DLD1 (cell line): ENCODE measurements around the gene AP2A2.

Experiments used
- in situ Hi-C: cut with HindIII; loops from 2 replicates; pipeline ENCODE4 v1.10.0; 2017; ENCODE audit warnings: low sequenced_read_pairs

Gene AP2A2

DNA sequence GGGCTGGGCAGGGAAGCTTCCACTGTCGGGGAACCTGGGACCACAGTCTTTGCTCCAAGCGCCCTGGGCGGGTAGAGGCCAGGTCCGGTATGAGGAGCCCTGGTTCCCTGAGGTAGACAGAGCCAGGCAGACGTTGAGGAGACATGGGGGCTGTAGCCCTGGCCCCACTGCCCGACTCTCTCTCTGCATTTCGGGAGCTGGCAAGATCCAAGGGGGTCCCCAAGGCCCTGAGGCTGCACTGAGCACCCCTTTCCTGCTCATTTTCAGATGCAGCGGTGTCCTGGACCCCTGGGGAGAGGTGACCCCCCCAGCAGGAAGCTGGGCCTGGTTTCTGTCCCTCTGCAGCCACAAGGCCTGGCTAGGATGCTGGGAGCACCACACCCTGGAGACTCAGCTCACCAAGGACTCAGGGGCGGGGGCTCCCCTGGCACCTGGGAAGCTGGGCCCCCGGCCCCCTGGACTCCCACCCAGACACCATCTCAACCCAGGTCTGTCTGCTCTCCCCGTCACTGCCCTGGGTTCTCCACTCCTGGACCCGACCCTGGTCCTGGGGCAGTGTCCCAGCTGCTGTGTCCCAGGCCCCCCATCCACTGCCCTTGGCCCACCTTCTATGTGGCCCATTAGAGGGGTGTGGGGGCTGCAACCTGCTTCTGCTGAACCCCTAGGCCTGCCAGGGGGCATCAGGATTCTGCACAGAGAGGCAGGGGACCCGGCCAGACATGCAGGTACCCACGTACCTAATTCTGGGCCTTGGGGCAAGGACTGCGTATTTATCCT lies 125.9 kb downstream of the AP2A2 start:
- in situ Hi-C loops: loop anchor here (5.0 to 10.0 kb wide), 2 partner anchors 144 to 483 kb away; no protein-coding TSS in a partner anchor

DNA sequence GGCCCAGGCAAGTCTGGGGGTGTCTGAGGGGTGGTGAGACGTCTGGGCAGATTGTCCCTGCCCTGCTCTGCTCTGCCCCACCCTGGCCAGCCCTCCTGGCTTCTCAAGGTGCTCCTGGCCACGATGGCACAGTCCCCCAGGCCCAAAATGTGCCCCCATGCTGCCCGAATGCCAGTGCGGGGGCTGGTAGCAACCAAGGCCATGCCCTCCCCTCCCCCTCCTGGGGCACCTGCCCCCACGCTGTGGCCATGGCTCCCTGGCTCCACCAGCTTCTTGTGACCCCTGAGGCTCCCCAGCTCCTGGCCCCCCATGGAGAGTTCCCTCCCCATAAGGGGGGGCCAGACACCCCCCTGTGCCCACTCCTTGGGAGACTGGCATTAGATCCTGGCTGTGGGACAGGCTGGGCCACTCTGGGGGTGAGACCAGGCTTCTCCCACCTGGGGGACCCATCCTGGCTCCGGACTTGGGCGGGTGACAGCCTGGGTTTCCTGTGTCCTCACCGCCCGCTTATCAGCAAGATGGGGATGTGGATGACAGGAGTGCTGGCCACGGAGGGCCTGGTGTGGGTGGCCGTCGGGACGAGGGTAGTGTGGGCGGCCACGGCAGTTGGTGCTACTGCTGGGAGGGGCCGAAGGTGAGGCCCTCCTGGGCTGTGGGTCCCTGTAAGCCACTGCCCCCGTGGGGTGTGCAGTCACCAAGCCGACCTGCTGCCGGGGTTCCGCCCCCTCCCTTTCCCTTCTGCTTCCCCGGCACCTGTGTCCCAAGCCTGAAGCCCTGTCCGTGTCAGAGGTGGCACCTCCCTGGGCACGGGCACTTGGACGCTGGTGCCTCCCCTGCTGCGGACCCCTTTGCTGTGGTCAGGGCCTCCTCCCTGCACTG lies 126.7 kb downstream of the AP2A2 start:
- in situ Hi-C loops: loop anchor here (5.0 to 10.0 kb wide), 2 partner anchors 145 to 482 kb away; no protein-coding TSS in a partner anchor

GRCh38 chr11:1053121-1053901 lies 127.6 kb downstream of the AP2A2 start:
- in situ Hi-C loops: loop anchor here (5.0 to 10.0 kb wide), 2 partner anchors 146 to 481 kb away; no protein-coding TSS in a partner anchor

DNA sequence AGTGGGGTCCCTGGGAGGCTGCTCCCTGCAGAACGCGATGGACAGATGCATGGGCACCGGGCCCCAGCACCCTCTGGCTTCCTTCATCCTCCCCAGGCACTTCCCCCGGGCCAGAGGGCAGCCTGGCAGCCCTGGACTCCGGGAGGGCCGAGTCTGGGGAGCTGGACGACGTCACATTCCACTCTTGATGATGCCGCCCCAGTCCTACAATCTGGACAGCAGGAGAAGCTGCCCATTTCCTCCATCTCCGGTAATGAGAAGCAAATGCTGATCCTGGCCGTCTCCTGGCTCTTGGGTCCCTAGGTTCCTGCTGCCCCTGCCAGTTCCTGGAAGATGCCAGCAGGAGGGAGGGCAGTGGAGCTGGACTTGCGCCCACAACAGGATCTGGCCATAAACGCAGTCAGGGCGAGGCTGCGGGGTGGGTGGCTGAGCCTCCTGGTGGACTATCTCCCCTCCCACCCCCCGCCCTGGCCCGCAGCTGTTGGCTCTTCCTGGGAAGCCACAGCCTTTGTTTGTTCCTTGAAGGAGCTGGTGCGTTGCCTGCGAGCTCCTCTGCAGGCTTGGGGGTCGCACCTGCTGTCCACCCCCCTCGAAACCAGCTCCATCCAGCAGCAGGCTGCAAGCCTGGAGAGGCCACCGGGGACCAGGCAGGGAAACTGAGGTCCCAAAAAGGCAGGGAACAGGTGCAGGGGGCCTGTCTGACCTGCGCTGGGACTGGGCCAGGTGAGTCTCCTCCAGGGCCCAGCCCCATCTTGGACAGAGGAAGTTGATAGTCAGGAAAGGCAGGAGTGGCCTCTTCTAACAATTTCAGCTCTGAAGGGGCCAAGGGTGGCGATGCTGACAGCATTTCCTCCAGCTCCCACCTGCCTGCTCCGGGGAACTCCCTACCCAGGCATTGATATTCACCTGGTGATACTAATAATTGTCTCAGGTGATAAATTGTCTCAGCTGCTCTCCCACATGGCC lies 128.8 kb downstream of the AP2A2 start:
- in situ Hi-C loops: loop anchor here (5.0 to 10.0 kb wide), 2 partner anchors 147 to 480 kb away; no protein-coding TSS in a partner anchor

DNA sequence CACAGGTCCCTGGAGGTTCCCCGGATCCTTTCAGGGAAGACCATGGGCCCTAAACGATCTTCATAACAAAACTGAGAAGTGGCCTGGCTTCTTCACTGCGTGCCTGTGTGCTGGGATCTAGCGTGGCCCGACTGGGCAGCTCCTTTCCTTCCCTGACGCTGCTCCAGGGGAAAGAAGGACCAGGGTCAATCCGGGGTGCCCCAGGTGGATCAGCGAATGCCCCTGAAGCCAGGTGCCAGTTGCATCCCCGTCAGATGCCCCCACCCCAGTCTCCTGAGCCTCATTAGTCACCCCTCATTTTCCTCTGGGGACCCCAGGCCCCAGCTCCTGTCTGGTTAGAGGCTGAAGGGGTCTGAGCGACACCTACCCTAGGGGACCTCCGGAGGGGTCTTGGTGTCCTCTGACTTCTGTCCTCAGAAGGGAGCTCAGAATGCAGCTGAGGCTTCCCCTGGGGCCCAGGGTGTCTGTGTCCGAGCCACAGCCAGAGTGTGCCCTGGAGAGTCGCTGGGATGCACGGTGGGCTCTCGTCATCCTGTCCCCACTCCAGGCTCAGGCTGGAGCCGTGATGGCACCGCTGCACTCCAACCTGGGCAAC lies 129.5 kb downstream of the AP2A2 start:
- in situ Hi-C loops: loop anchor here (10.0 kb wide), 1 partner anchor 480 kb away; no protein-coding TSS in a partner anchor

GRCh38 chr11:1055990-1056771 lies 130.5 kb downstream of the AP2A2 start:
- in situ Hi-C loops: loop anchor here (10.0 kb wide), 1 partner anchor 479 kb away; no protein-coding TSS in a partner anchor

- in situ Hi-C loops: loop anchor here (10.0 kb wide), 1 partner anchor 477 kb away; no protein-coding TSS in a partner anchor
Measured at GRCh38 chr11:1057806-1058205, 132.1 kb downstream of the AP2A2 start.

DNA sequence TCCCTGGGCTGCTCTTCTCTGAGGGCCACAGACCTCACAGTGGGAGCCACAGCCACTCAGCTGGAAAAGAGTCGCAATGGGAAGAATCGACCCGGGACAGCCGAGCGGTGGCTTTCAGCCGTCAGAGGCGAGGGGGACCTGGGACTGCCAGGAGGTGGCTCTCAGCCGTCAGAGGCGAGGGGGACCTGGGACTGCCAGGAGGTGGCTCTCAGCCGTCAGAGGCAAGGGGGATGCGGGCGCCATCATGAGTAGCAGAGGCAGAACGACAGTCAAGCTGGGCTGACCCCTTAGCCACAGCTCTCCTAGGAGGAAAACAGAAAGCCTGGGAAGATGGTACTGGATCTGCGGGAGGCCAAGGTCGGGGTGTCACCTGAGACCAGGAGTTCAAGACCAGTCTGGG lies 134.1 kb downstream of the AP2A2 start:
- in situ Hi-C loops: loop anchor here (10.0 kb wide), 1 partner anchor 475 kb away; no protein-coding TSS in a partner anchor

GRCh38 chr11:1060410-1060809 lies 134.7 kb downstream of the AP2A2 start:
- in situ Hi-C loops: no loop called here

DNA sequence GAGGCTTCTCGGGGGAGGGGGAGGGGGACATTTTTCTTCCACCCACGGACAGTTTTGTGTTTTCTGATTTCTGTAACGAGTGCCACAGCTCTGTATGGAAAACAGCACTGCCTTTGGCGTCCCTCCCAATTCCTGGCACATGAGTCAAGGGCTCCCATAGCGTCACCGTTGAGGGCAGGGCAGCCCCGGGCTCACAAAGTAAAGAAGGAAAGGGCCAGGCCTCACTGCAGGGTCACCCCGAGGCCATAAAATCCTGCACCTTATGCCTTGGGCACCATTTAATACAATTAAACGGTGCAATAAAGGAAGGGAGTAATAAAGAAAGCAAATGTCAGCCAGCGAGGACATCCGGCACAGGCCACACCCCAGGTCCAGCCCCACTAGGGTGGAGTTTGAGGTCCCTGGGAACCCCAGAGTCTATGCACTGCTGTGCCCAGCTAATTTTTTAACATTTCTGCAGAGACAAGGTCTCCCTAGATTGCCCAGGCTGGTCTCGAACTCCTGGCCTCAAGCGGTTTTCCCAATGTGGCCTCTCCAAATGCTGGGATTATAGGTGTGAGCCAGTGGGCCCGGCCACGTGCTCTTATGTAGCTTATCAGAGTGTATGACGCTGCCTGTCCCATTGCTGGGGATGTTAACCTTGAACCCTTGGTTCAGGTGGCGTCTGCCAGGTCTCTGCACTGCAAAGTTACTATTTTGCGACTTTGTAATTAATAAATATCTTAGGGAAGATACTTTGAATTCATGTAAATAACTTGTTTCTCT lies 135.4 kb downstream of the AP2A2 start:
- in situ Hi-C loops: no loop called here
